ENCODE results near the gene CCDC50.

The CCDC50 gene

DNA sequence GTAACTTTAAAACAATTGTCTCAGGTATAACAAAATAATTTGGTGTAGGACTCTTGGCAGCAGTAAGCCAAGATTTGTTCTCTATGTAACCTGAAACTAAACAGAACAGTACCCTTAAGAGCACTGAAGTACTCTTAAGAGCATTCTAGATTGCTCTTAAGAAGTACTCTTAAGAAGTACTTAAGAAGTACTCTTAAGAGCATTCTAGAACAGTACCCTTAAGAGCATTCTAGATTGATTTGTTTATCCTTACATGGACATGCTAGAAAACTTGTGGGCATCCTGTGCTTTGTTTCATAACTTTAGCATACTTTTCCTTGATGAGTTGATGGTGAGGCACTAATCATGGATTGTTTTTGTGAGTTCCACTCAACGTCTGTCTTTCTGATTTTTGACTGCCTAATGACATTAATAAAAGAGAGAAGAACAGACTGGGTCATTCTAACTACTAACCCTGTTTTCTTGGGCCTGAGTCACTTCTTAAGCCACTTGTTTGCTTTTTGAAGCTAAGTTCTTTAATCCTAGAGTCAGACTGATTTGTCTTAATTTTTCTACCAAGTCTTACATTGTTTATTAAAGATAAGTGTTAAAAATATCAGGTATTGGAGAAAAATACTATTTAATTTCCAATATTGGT lies 58.4 kb downstream of the CCDC50 start:
- Histone ChIP-seq H3K9ac (ENCODE audit: low read length) (no peak overlapping the region), H4K20me1 (ENCODE audit: insufficient read depth, low read length) (no peaks in the 10 kb centered on the region), H3K4me1 (ENCODE audit: low read length) (peaks cover 8% of the 10 kb centered on the region), H3K27ac (ENCODE audit: low read length) (no peak overlapping the region), H3K79me2 (ENCODE audit: low read length) (no peaks in the 10 kb centered on the region), H3K27me3 (replicated peaks; ENCODE audit: insufficient read depth, low read length) (no peaks in the 10 kb centered on the region), H3K9me2 (replicated peaks; ENCODE audit: insufficient read depth, low read length) (no peaks in the 10 kb centered on the region), H3K4me2 (ENCODE audit: low read depth, low read length) (no peak overlapping the region), H2AFZ (ENCODE audit: low read length) (no peak overlapping the region), H3F3A (ENCODE audit: insufficient read depth, low read length) (no peaks in the 10 kb centered on the region), H3K4me3 (ENCODE audit: low read length) (no peak overlapping the region), H3K9me3 (replicated peaks; ENCODE audit: insufficient read depth, low read length) (no peaks in the 10 kb centered on the region), H3K36me3 (replicated peaks; ENCODE audit: insufficient read depth, low read length) (no peaks in the 10 kb centered on the region)
- DNase-seq = no peak
- TF ChIP-seq, protein P1, sequence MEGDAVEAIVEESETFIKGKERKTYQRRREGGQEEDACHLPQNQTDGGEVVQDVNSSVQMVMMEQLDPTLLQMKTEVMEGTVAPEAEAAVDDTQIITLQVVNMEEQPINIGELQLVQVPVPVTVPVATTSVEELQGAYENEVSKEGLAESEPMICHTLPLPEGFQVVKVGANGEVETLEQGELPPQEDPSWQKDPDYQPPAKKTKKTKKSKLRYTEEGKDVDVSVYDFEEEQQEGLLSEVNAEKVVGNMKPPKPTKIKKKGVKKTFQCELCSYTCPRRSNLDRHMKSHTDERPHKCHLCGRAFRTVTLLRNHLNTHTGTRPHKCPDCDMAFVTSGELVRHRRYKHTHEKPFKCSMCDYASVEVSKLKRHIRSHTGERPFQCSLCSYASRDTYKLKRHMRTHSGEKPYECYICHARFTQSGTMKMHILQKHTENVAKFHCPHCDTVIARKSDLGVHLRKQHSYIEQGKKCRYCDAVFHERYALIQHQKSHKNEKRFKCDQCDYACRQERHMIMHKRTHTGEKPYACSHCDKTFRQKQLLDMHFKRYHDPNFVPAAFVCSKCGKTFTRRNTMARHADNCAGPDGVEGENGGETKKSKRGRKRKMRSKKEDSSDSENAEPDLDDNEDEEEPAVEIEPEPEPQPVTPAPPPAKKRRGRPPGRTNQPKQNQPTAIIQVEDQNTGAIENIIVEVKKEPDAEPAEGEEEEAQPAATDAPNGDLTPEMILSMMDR (IDR thresholded peaks at IDR 0.05; ENCODE audit: low read length) = no peak
- TF ChIP-seq EZH2phosphoT487 (IDR thresholded peaks at IDR 0.05; ENCODE audit: low read length) (no peak), EZH2 (optimal IDR thresholded peaks at IDR 0.05; ENCODE audit: low read depth, low read length) (no peak)

DNA sequence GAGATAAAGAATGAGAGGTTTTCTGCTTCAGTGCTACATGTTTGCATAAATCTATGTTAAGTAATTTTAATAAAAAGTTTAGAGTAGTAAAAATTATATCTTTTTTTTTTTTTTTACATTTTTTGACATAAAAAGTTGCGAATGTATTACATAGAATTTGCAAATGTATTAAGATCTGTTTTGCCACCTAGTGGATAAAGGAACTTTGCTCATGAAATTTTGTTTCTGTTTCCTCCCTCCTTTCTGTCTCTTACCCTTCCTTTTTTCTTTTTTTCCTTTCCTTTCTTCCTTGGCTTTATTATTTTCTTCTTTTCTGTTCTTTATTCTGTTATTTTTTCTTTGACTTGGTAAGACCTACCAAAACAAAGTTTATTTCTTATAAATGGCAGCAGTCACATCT lies 59.6 kb downstream of the CCDC50 start:
- no peaks in the 10 kb centered on the region for H4K20me1 ChIP-seq (ENCODE audit: insufficient read depth, low read length)
- no peak overlapping the region for H2AFZ ChIP-seq (ENCODE audit: low read length)
- H3K4me1 ChIP-seq (ENCODE audit: low read length) = no peaks in the 10 kb centered on the region
- H3K27me3 ChIP-seq (replicated peaks; ENCODE audit: insufficient read depth, low read length) = no peaks in the 10 kb centered on the region
- DNase-seq = no peak
- no peaks in the 10 kb centered on the region for H3K36me3 ChIP-seq (replicated peaks; ENCODE audit: insufficient read depth, low read length)
- no peaks in the 10 kb centered on the region for H3K9me3 ChIP-seq (replicated peaks; ENCODE audit: insufficient read depth, low read length)
- no peak overlapping the region for H3K4me2 ChIP-seq (ENCODE audit: low read depth, low read length)
- no peak overlapping the region for H3K4me3 ChIP-seq (ENCODE audit: low read length)
- no peak overlapping the region for H3K9ac ChIP-seq (ENCODE audit: low read length)
- no peaks in the 10 kb centered on the region for H3K79me2 ChIP-seq (ENCODE audit: low read length)
- H3F3A ChIP-seq (ENCODE audit: insufficient read depth, low read length) = no peaks in the 10 kb centered on the region
- TF ChIP-seq, protein P1 (IDR thresholded peaks at IDR 0.05; ENCODE audit: low read length) = peak; percentile 20
- no peak for TF ChIP-seq EZH2 (optimal IDR thresholded peaks at IDR 0.05; ENCODE audit: low read depth, low read length)
- TF ChIP-seq EZH2phosphoT487 (IDR thresholded peaks at IDR 0.05; ENCODE audit: low read length) = no peak
- H3K27ac ChIP-seq (ENCODE audit: low read length) = no peak overlapping the region
- no peaks in the 10 kb centered on the region for H3K9me2 ChIP-seq (replicated peaks; ENCODE audit: insufficient read depth, low read length)

DNA sequence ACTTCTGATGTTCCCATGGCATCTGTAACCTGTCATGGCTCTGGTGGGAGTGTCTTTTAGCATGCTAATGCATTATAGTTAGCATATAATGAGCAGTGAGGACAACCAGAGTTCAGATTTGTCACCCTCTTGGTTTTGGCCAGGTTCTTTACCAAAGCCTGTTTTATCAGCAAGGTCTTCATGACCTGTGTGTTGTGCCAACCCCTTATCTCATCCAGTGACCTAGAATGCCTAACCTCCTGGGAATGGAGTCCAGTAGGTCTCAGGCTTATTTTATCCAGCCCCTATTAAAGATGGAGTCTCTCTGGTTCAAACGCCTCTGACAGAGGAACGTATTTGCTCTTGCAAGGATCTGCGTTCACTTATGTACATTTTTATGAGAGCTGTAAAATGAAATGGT lies 61.4 kb downstream of the CCDC50 start:
- H3K9ac ChIP-seq (ENCODE audit: low read length) = no peak overlapping the region
- no peaks in the 10 kb centered on the region for H3F3A ChIP-seq (ENCODE audit: insufficient read depth, low read length)
- TF ChIP-seq, protein P1 (IDR thresholded peaks at IDR 0.05; ENCODE audit: low read length) = no peak
- no peak for TF ChIP-seq EZH2 (optimal IDR thresholded peaks at IDR 0.05; ENCODE audit: low read depth, low read length)
- no peak for TF ChIP-seq EZH2phosphoT487 (IDR thresholded peaks at IDR 0.05; ENCODE audit: low read length)
- H3K4me2 ChIP-seq (ENCODE audit: low read depth, low read length) = no peak overlapping the region
- no peak overlapping the region for H3K27ac ChIP-seq (ENCODE audit: low read length)
- no peaks in the 10 kb centered on the region for H3K4me1 ChIP-seq (ENCODE audit: low read length)
- no peaks in the 10 kb centered on the region for H3K27me3 ChIP-seq (replicated peaks; ENCODE audit: insufficient read depth, low read length)
- H4K20me1 ChIP-seq (ENCODE audit: insufficient read depth, low read length) = no peaks in the 10 kb centered on the region
- no peaks in the 10 kb centered on the region for H3K79me2 ChIP-seq (ENCODE audit: low read length)
- no peak for DNase-seq
- no peak overlapping the region for H3K4me3 ChIP-seq (ENCODE audit: low read length)
- no peaks in the 10 kb centered on the region for H3K9me3 ChIP-seq (replicated peaks; ENCODE audit: insufficient read depth, low read length)
- H2AFZ ChIP-seq (ENCODE audit: low read length) = no peak overlapping the region
- H3K36me3 ChIP-seq (replicated peaks; ENCODE audit: insufficient read depth, low read length) = no peaks in the 10 kb centered on the region
- no peaks in the 10 kb centered on the region for H3K9me2 ChIP-seq (replicated peaks; ENCODE audit: insufficient read depth, low read length)
